GM12892 (cell line): ENCODE data around the gene PHLDB3.

Source experiments
- DNase-seq: peaks from one replicate; pipeline ENCODE4 v3.0.0; 2011; ENCODE audit not compliant: insufficient read length
- FAIRE-seq: peaks from 2 replicates; lab custom pipeline; 2011; peaks lifted over from hg19 to GRCh38; lab: Jason Lieb, UNC
- POLR2A ChIP-seq: IDR thresholded peaks from 2 replicates; pipeline ENCODE4 v1.6.1; 2011; ENCODE audit warnings: low read depth, low read length, control low read depth
- POLR2AphosphoS5 ChIP-seq: IDR thresholded peaks from 2 replicates; pipeline ENCODE4 v1.6.1; 2011; ENCODE audit warnings: low read depth, low read length, control low read depth
- TAF1 ChIP-seq: IDR thresholded peaks from 2 replicates; pipeline ENCODE4 v1.6.1; 2011; ENCODE audit warnings: low read depth, mild to moderate bottlenecking, control low read depth, low read length, borderline replicate concordance

PHLDB3 gene

DNA sequence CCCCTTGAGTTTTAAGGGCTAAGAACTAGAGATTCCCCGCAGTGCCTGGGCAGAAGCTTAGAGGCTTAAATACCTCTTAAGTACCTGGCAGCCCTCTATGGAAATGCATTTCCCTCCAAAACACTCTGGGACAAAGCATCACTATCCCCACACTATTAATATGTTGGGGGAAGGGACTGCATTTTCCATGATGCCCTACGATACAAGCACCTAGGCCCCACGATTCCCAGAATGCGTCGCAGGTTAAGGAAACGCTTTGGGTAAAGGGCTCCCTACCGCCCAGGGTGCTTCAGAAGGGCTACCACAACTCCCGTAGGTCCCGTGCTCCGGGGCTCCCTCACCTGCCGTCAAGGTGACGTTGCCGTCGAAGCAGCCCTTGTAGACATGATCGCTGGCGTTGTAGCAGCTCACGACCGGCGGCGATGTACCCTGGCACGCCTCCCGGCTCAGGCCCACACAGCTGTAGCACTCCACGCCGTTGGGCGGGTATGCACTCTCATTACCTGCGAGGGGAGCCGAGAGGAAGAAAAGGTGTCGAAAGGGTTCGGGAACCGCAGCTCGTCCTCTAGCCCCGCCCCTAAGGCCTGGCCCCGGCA lies 41.7 kb downstream of the PHLDB3 start:
- DNase-seq (no peak), FAIRE-seq (no peak)
- TF ChIP-seq POLR2A (no peak), TAF1 (no peak), POLR2AphosphoS5 (no peak)

DNA sequence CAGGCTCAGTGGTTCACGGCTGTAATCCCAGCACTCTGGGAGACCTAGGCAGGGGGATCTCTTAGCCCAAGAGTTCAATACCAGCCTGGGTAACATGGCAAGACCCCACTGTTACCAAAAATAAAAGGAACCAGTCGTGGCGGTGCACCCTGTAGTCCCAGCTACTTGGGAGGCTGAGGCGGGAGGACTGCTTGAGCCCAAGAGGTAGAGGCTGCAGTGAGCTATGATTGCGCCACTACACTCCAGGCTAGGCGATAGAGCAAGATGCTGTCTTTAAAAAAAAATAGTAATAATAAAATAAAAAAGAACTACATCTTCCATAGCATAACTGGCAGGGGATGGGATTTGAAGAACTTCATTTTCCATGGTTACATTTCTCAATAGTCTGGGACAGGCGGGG lies 42.2 kb downstream of the PHLDB3 start:
- FAIRE-seq (no peak), DNase-seq (no peak)
- TF ChIP-seq TAF1 (no peak), POLR2AphosphoS5 (no peak), POLR2A (no peak)

DNA sequence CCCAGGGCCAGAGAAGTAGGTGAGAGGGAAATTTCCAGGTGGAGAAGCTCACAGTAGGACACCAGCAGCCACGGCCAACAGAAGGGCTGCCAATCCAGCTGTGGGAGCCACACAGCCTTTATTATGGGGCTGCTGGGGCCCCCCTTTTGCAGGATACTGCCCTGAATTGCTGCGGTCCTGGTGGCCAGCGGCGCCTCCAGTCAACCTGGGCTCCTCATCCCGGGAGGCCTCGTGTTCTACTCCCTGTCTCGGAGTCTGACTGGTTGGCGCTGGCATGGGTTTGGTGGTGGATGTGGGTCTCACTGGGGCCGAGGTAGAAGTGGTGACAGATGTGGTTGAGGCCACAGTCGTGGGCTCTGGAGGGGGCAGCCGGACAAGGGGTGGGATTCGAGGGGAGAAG lies 43.2 kb downstream of the PHLDB3 start:
- no peak for FAIRE-seq
- TF ChIP-seq POLR2AphosphoS5 (no peak), POLR2A (no peak), TAF1 (no peak)
- DNase-seq: no peak

DNA sequence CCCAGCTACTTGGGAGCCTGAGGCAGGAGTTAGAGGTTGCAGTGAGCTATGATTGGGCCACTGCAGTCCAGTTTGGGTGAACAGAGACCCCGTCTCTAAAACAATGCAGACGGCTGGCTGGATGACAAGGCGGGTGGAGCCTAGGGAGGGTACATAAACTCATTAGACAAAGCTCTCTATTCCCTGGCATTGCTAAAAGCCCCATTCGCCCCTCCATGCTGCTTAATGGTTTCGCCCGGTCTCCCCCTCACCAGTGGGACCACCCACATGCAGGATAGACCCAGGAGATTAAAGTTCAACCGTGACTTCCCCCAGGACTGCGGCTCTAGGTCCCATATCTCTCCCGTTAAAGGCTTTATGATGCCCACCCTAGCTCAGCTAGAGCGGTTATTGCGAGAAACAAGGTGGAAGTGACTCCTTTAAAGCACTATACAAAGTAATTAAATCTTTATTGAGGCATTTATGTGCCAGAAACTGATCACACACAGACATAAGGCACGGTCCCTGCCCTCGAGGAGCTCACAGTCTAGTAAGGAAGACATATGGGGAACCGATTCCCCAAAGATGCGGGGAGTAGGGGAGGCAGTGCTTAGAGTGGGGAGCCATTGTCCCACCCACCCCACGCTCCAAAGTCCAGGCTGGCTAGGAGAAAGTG lies 44.1 kb downstream of the PHLDB3 start:
- no peak for FAIRE-seq
- DNase-seq: no peak
- TF ChIP-seq POLR2AphosphoS5 (no peak), POLR2A (no peak)

DNA sequence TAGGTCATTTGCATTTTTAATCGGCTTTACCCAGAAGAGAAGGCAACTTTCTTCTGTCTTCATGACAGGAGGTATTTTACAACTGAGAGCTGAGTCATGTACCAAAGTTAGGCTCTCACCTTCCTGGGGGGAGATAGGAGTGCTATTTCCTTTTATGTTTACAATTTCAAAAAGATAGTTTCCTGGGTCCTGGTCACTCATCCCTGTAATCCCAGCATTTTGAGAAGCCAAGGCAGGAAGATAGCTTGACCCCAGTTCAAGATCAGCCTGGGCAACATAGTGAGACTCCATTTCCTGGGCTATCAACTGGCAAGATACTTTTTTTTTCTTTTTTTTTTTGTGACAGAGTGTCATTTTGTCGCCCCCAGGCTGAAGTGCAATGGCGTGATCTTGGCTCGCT lies 46.7 kb downstream of the PHLDB3 start:
- TF ChIP-seq TAF1 (no peak), POLR2AphosphoS5 (no peak), POLR2A (no peak)
- DNase-seq (no peak), FAIRE-seq (no peak)

DNA sequence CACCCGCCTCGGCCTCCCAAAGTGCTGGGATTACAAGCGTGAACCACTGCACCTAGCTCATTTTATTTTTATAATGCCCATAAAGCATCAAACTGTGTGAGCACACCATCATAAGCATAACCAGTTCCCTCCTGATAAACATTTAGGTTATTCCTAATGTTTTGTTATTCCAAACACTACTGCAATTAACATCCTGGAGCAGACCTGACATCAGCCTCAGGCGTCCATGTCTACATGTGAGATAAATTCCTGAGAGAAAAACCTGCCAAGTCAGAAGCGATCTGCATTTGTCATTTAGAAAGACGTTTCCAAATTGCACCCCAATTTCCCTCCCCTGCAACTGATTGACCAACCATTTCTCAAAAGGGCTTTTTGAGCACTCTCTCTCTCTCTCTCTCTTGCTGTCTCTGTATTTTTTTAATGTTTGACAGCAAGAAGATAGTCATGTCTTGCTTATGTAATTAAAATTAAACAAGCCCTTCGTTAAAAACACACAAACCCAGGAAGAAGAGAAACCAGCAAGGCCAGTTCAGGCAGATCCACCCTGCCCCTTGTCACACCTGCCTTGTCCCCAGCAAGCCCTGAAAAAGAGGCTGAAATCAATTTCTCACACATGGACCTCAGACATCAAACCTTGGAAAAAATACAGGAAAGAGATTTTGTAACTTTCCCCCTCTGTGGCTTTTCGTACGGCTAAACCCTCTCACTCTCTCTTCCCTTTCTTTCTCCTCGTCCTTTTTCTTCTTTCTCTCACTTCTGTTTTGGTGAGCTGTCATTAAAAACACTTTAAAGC lies 49.0 kb downstream of the PHLDB3 start:
- TF ChIP-seq POLR2A: no peak
- no peak for TF ChIP-seq TAF1
- TF ChIP-seq POLR2AphosphoS5: no peak
- no peak for FAIRE-seq

DNA sequence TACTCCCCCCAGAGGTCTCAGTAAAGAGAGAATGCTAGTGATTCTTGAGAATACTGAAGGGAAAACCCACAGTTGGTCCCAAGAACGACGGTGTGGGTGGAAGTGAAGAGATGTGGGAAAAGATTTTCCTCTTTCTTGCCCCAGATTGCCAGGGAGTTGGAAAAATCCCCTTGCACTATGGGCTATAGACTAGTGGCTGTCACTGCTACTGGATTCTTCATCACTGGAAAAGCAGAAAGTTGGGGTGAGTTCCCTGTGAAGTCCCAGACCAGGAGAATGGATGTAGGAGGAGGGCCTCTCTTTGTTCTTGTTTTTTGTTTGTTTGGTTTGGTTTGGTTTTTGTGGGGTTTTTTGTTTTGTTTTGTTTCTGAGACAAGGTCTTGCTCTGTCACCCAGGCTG lies 50.5 kb downstream of the PHLDB3 start:
- FAIRE-seq: no peak
- TF ChIP-seq POLR2A (no peak), POLR2AphosphoS5 (no peak), TAF1 (no peak)
- no peak for DNase-seq

More for the DNA sequence above, 49.0 kb downstream of the PHLDB3 start:
- DNase-seq: no peak

DNA sequence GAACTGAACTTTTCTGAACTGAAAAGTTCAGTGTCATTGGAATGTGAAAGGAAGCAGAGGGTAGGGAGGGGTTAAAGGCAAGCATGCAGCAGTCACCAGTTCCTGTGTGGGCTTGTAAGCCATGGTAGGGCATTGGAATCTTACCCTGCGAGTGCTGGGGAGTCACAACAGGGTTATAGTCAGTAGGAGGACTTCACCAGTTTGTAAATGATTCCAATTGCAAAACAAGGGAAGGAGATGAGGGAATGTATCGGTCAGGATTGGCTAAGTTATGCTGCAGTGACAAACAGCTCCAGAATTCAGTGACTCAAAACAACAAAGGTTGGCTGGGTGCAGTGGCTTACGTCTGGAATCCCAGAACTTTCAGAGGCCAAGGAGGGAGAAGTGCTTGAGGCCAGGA lies 52.0 kb downstream of the PHLDB3 start:
- no peak for FAIRE-seq

DNA sequence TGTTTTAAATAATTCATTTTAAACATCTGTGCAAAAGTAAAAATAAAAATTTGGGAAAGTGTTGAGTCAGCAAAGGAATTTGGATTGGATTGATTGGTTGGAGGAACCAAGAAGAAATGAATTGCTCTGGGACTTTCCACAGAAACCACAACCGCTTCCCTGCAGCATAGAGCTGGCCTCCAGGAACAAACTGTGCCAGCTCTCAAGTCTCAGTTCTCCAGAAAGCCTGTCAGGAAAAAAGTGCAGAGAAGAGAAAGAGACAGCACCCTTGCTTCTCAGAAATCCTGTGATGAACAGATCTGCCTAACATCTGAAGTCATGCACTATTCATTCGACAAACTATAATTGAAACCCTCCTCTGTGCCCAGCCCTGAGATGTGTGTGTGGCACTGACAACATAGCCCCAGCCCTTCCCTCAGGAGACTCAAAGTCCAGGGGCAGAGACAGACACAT lies 54.0 kb downstream of the PHLDB3 start:
- no peak for DNase-seq
- FAIRE-seq: no peak
- TF ChIP-seq TAF1 (no peak), POLR2AphosphoS5 (no peak), POLR2A (no peak)

More for the DNA sequence above, 52.0 kb downstream of the PHLDB3 start:
- TF ChIP-seq POLR2A (no peak), POLR2AphosphoS5 (no peak), TAF1 (no peak)
- DNase-seq: no peak

DNA sequence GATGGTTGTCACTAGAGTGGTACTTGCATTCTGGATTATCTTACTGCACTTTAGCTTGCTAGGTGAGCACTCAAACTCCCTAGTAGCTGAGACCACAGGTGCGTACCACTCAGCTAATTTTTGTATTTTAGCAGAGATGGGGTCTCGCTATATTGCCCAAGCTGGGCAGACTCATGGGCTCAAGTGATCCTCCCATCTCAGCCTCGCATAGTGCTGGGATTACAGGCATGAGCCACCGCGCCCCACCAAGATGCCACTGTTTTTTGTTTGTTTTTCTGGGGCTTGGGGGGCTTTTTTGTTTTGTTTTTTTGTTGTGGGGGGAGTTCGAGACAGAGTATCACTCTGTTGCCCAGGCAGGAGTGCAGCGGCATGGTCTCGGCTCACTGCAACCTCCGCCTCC lies 56.9 kb downstream of the PHLDB3 start:
- DNase-seq (no peak), FAIRE-seq (no peak)
- TF ChIP-seq POLR2AphosphoS5 (no peak), POLR2A (no peak), TAF1 (no peak)

DNA sequence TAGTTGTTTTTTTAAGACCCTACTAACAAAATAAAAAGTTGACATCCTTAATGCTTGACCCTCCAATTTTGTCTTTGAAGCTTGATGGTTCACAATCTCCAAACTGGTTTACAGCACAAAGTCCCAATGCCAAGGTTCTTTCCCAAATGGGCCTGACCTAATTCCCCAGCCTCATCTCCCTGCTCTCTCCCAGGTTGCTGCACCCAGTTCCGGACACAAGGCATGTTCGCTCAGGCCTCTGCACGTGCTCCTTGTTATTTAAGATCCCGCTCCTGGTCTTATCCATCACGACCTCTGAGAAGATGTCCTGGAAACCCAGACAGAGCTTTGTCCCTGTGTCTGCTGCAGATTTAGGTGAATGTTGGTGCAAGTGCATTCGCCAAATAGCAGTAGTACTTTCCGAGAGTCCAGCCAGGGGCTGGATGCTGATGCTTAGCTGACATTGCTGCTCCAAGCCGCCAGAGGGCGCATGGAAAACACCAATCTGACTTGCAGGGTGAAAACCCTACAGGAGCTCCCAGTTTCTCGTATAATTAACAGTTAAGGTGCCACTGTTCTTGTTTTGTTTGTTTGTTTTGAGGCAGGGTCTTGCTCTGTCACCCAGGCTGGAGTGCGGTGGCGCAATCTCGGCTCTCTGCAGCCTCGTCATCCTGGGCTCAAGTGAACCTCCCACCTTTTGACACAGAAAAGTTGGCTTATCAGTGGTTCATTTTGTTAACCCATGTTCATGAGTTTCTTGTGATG lies 57.6 kb downstream of the PHLDB3 start:
- DNase-seq: peak; percentile 52
- FAIRE-seq: peak; percentile 90
- no peak for TF ChIP-seq POLR2AphosphoS5
- no peak for TF ChIP-seq POLR2A
- no peak for TF ChIP-seq TAF1

DNA sequence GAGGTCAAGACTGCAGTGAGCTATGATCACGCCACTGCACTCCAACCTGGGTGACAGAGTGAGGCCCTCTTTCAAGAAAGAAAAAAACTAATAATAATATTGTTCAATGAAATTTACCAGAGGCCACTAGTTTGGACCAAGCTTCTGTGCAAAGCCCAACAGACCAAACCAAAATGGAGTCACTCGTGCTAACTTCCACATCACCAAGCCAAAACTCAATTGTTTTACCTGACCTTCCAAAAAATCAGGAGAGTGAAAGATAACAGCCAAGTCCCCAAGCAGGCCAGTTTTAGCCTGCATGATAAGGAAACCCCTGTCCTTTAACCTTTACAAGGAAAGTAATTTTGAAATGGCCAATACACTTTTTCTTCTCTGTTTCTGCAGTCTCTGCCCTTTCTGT lies 59.1 kb downstream of the PHLDB3 start:
- DNase-seq: no peak
- TF ChIP-seq TAF1 (no peak), POLR2A (no peak), POLR2AphosphoS5 (no peak)
- FAIRE-seq: no peak
